ENCODE results near the gene RAB42. TPM values are rescaled to one million over a fixed set of nuclear protein-coding genes. Genes with fewer than 3 reads are reported as not detected.

RAB42 gene
- total and polyA plus RNA-seq, 9 of the 15 experiments (the other 6 are each of a cell fraction or from before 2014, with no cell fraction given), result 0.07 to 0.14 (median 0.12) TPM; not detected in 6

DNA sequence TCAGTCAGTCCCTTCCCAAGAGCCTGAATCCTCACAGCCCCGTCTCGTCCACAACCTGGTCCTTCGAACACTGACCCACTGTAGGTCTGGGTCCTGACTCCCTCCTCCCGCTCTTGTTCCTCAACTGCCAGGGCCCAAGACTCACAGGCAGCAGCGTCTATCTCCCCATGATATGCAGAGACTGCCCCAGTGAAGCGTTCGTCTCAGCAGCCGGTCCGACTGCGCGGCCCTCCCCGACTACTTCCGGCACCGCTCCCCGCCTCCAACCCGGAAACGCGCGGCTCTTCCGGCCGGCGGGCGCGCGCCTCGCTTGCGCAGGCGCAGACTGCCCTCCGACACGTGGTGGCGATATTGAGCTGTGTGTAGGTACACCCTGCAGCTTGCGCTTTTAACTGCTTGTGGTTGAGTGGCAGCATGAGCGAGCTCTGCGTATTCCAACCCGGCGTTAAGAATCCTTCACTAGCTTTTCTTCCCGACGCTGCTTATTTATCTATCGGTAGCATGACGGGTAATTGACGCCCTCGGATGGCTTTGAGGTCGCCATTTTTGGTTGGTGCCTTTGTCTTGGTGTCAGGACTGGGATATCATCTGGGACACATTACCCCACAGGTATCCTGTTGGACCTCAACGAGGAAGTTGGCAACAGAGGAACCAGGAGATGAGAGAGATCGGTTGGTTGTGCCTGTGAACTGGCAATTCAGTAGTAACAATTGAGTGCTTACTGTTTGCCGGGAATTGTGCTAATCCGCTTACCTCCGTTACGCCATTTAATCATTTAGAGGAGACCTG, 51.0 kb downstream of the RAB42 start, which contains the start of gene TAF12 (continued):
- no peak for TF ChIP-seq ETS2 (tag; IDR thresholded peaks at IDR 0.05; ENCODE audit: borderline replicate concordance, poor library complexity, severe bottlenecking)
- TF ChIP-seq, protein P1, sequence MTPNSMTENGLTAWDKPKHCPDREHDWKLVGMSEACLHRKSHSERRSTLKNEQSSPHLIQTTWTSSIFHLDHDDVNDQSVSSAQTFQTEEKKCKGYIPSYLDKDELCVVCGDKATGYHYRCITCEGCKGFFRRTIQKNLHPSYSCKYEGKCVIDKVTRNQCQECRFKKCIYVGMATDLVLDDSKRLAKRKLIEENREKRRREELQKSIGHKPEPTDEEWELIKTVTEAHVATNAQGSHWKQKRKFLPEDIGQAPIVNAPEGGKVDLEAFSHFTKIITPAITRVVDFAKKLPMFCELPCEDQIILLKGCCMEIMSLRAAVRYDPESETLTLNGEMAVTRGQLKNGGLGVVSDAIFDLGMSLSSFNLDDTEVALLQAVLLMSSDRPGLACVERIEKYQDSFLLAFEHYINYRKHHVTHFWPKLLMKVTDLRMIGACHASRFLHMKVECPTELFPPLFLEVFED (CRISPR knock-in tag; conservative IDR thresholded peaks at IDR 0.05), result peak; percentile 74; the same call in 1 of the 2 replicates
- TF ChIP-seq CBX5 (IDR thresholded peaks at IDR 0.05; ENCODE audit: borderline replicate concordance, low read depth), result 0 out of 2 replicates have a peak, but pooled peaks have one; percentile 40
- no peak for TF ChIP-seq ADNP (tag; IDR thresholded peaks at IDR 0.05)
- no peak for TF ChIP-seq XRCC3 (IDR thresholded peaks at IDR 0.05)
- TF ChIP-seq, protein P2, sequence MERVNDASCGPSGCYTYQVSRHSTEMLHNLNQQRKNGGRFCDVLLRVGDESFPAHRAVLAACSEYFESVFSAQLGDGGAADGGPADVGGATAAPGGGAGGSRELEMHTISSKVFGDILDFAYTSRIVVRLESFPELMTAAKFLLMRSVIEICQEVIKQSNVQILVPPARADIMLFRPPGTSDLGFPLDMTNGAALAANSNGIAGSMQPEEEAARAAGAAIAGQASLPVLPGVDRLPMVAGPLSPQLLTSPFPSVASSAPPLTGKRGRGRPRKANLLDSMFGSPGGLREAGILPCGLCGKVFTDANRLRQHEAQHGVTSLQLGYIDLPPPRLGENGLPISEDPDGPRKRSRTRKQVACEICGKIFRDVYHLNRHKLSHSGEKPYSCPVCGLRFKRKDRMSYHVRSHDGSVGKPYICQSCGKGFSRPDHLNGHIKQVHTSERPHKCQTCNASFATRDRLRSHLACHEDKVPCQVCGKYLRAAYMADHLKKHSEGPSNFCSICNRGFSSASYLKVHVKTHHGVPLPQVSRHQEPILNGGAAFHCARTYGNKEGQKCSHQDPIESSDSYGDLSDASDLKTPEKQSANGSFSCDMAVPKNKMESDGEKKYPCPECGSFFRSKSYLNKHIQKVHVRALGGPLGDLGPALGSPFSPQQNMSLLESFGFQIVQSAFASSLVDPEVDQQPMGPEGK (CRISPR knock-in tag; IDR thresholded peaks at IDR 0.05; ENCODE audit: borderline replicate concordance), result peak; percentile 80
- TF ChIP-seq, protein P3, sequence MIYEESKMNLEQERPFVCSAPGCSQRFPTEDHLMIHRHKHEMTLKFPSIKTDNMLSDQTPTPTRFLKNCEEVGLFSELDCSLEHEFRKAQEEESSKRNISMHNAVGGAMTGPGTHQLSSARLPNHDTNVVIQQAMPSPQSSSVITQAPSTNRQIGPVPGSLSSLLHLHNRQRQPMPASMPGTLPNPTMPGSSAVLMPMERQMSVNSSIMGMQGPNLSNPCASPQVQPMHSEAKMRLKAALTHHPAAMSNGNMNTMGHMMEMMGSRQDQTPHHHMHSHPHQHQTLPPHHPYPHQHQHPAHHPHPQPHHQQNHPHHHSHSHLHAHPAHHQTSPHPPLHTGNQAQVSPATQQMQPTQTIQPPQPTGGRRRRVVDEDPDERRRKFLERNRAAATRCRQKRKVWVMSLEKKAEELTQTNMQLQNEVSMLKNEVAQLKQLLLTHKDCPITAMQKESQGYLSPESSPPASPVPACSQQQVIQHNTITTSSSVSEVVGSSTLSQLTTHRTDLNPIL (CRISPR knock-in tag; IDR thresholded peaks at IDR 0.05), result peak; percentile 55; the same call in 1 of the 2 replicates
- TF ChIP-seq SIN3B (IDR thresholded peaks at IDR 0.05; ENCODE audit: low read depth), result no peak; the same call in 1 of the 2 replicates
- TF ChIP-seq SMC3 (conservative IDR thresholded peaks at IDR 0.05; ENCODE audit: insufficient read depth, low read depth, low read length), result peak; percentile 51
- 0 out of 2 replicates have a peak, but pooled peaks have one; percentile 13 for TF ChIP-seq CBFA2T3 (IDR thresholded peaks at IDR 0.05)
- TF ChIP-seq, protein P4, sequence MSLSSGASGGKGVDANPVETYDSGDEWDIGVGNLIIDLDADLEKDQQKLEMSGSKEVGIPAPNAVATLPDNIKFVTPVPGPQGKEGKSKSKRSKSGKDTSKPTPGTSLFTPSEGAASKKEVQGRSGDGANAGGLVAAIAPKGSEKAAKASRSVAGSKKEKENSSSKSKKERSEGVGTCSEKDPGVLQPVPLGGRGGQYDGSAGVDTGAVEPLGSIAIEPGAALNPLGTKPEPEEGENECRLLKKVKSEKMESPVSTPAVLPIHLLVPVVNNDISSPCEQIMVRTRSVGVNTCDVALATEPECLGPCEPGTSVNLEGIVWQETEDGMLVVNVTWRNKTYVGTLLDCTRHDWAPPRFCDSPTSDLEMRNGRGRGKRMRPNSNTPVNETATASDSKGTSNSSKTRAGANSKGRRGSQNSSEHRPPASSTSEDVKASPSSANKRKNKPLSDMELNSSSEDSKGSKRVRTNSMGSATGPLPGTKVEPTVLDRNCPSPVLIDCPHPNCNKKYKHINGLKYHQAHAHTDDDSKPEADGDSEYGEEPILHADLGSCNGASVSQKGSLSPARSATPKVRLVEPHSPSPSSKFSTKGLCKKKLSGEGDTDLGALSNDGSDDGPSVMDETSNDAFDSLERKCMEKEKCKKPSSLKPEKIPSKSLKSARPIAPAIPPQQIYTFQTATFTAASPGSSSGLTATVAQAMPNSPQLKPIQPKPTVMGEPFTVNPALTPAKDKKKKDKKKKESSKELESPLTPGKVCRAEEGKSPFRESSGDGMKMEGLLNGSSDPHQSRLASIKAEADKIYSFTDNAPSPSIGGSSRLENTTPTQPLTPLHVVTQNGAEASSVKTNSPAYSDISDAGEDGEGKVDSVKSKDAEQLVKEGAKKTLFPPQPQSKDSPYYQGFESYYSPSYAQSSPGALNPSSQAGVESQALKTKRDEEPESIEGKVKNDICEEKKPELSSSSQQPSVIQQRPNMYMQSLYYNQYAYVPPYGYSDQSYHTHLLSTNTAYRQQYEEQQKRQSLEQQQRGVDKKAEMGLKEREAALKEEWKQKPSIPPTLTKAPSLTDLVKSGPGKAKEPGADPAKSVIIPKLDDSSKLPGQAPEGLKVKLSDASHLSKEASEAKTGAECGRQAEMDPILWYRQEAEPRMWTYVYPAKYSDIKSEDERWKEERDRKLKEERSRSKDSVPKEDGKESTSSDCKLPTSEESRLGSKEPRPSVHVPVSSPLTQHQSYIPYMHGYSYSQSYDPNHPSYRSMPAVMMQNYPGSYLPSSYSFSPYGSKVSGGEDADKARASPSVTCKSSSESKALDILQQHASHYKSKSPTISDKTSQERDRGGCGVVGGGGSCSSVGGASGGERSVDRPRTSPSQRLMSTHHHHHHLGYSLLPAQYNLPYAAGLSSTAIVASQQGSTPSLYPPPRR (CRISPR knock-in tag; IDR thresholded peaks at IDR 0.05; ENCODE audit: borderline replicate concordance), result no peak; the same call in 1 of the 2 replicates
- TF ChIP-seq POLR2AphosphoS2 (IDR thresholded peaks at IDR 0.05; ENCODE audit: low read length), result peak; percentile 76; the same call in 1 of the 2 replicates
- TF ChIP-seq MEF2A (IDR thresholded peaks at IDR 0.05; ENCODE audit: control insufficient read depth, low read depth, low read length), result 0 out of 2 replicates have a peak, but pooled peaks have one; percentile 36
- TF ChIP-seq, protein P5, sequence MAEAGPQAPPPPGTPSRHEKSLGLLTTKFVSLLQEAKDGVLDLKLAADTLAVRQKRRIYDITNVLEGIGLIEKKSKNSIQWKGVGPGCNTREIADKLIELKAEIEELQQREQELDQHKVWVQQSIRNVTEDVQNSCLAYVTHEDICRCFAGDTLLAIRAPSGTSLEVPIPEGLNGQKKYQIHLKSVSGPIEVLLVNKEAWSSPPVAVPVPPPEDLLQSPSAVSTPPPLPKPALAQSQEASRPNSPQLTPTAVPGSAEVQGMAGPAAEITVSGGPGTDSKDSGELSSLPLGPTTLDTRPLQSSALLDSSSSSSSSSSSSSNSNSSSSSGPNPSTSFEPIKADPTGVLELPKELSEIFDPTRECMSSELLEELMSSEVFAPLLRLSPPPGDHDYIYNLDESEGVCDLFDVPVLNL (CRISPR knock-in tag; IDR thresholded peaks at IDR 0.05; ENCODE audit: low read depth), result 0 out of 2 replicates have a peak, but pooled peaks have one; percentile 41
- TF ChIP-seq POLR2H (tag; IDR thresholded peaks at IDR 0.05; ENCODE audit: low read depth), result peak; percentile 95
